GM18498 (cell line): ENCODE data around the gene POLR1A.

Experiments
- ATAC-seq: cut with Tn5 transposase; IDR thresholded peaks from one replicate; pipeline ENCODE4 v1.9.1; 2021; ENCODE audit warnings: mild to moderate bottlenecking, moderate library complexity; ENCODE audit not compliant: unreplicated experiment

Gene POLR1A

DNA sequence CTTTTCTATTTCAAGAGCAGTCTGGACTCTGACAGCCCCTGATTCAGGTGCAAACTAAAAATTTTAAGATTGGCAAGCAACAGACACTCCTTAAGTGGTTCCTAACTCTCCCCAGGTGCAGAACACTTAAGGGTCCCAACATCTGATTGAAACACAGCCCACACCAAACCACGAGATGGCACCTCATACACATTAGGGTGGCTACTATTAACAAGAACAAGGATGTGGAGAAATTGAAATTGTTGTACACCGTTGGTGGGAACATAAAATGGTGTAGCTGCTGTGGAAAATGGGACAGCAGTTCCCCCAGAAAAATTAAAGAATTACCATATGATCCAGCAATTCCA, 82.3 kb downstream of the POLR1A start:
- ATAC-seq = no peak

GRCh38 chr2:86022661-86023365, 82.9 kb downstream of the POLR1A start:
- no peak for ATAC-seq

DNA sequence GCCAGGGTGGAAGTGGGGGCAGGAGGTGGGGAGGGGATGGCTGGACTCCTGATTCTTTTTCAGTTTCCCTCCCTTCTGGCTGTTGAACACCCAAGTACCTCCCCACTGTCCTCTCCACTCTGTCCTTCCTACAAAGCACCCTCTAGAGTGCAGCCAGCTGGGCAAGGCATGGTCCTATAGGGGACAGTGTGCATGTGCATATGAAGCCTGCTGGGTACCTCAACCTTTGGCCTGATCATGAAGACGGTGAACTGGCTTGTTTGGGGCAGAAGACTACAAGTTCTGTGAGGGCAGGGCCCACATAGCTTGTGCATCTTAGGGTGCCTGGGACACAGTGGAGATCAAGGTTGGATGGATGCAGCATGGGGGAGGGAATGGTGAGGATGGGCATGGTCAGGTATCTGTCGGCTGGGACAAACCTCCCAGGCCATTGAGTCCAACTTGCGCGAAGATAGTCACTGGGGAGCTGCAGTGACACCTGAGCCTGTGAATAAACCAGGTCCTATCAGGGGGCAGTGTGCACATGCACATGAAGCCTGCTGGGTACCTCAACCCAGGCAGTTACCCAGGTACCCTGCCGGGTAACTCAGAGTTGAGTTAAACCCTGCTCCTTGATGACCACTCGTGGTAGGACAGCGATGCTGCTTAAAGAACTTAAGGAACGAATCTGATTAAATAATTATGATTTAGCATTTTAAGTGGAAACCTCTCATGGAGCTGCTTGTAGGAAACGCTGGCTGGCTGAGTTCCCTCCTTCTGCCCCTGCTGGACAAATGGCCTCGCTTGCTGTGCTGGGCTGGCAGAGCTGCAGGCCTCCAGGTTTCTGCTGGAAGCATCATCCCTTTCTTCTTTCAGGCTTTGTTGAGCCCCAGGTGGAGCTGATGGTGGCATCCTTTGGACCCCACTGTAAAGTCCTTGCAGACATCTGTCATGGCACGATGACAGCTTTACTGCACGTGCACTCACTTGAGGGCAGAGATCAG, 84.0 kb downstream of the POLR1A start:
- no peak for ATAC-seq

GRCh38 chr2:86020984-86021383, 84.7 kb downstream of the POLR1A start:
- ATAC-seq = no peak

DNA sequence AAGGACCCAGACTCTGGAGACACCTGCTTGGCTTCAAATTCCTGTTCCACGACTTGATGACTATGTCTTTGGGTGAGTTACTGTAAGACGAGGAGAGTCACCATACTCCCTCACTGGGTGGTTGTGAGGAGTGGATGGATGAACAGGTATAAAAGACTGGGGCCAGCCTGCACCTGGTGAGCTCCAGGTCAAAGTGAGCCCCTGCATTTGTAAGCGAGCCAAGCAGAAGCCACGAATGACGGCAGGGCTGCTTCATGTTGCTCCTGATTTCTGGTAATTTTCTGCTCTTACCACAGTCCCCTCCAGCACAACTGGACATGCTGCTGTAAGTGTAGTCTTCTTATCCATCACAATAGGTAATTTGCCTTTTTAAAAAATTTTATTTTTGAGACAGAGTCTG, 86.6 kb downstream of the POLR1A start:
- no peak for ATAC-seq

GRCh38 chr2:86017901-86018896, 87.5 kb downstream of the POLR1A start:
- ATAC-seq = no peak

GRCh38 chr2:86016581-86016980, 89.1 kb downstream of the POLR1A start:
- no peak for ATAC-seq

GRCh38 chr2:86015699-86016098, 90.0 kb downstream of the POLR1A start:
- no peak for ATAC-seq

- no peak for ATAC-seq
Observed at GRCh38 chr2:86015006-86015405, 90.7 kb downstream of the POLR1A start.

- ATAC-seq = no peak
Observed at GRCh38 chr2:86014493-86014892, 91.2 kb downstream of the POLR1A start.

GRCh38 chr2:86012007-86012712, 93.5 kb downstream of the POLR1A start:
- no peak for ATAC-seq

GRCh38 chr2:86011449-86011941, 94.2 kb downstream of the POLR1A start:
- no peak for ATAC-seq

GRCh38 chr2:86010083-86010482, 95.6 kb downstream of the POLR1A start:
- no peak for ATAC-seq

DNA sequence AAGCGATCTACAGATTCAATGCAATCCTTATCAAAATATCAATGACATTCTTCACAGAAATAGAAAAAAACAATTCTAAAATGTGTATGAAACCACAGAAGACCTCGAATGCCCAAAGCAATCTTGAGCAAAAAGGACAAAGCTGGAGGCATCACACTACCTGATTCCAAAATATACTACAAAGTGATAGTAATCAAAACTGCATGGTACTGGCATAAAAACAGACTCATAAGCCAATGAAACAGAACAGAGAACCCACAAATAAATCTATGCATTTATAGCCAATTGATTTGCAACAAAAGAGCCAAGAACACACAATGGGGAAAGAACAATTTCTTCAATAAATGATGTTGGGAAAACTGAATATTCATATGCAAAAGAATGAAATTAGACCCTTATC, 99.2 kb downstream of the POLR1A start:
- no peak for ATAC-seq

- ATAC-seq = no peak
Observed at GRCh38 chr2:86003967-86004366, 101.7 kb downstream of the POLR1A start.

DNA sequence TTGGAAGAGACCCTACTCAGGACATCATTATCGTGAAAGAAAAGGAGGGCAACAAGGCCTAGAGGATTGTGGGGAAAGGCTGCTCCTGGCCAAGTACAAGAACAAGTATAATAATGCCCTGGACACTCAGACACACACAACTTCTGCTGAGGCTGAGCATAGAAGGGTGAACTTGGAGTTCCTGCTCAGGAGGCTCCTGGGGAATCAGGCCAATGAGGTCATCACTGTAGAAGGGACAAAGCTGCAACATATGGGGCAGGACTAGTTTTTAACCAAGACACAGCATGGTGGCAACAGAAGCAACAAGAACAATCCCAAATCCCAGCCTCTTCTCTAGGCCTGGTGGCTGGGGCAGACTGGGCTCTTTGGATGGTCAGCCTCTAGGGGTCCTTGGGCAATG, 102.6 kb downstream of the POLR1A start:
- no peak for ATAC-seq

DNA sequence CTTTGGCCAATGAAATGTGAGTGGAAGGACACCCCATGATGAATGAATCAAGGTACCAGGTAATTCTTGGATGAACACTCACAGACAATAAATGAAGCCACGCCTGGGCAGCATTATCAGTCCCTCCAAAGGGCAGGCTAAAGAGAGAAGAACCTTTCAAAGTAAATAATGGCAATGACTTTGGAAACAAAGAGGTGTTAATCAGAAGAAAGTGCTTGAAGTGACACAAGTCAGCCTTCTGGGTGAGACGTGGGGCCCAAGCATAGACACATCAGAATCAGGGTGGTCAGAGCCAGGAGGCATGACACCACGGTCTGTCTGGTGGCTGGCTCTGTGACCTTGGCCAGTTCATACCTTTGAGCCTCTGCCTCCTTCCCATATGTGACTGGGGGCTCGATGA, 103.3 kb downstream of the POLR1A start:
- no peak for ATAC-seq

- no peak for ATAC-seq
Observed at GRCh38 chr2:86001326-86001725, 104.4 kb downstream of the POLR1A start.

GRCh38 chr2:86000938-86001312, 104.8 kb downstream of the POLR1A start:
- no peak for ATAC-seq
